ENCODE results near the gene MRPL47.
"Not testable (repeated sequence)": the region's sequence is repeated elsewhere in the genome, so short reads cannot be mapped to it uniquely, and the experiment has no call there.

The MRPL47 gene

GRCh38 chr3:179604321-179605078 is at the start of gene MRPL47, which contains the start of gene NDUFB5:
TSS of gene MRPL47 (minus strand) at chr3:179604638. CDS start at chr3:179604624, 14 bp downstream.
TSS of gene NDUFB5 (plus strand) at chr3:179604794. CDS start at chr3:179604816, 22 bp downstream.
- DNase-seq: peak; percentile 94

GRCh38 chr3:179653096-179653797 is 48.8 kb upstream of the MRPL47 start:
- peak; percentile 72 for DNase-seq

DNA sequence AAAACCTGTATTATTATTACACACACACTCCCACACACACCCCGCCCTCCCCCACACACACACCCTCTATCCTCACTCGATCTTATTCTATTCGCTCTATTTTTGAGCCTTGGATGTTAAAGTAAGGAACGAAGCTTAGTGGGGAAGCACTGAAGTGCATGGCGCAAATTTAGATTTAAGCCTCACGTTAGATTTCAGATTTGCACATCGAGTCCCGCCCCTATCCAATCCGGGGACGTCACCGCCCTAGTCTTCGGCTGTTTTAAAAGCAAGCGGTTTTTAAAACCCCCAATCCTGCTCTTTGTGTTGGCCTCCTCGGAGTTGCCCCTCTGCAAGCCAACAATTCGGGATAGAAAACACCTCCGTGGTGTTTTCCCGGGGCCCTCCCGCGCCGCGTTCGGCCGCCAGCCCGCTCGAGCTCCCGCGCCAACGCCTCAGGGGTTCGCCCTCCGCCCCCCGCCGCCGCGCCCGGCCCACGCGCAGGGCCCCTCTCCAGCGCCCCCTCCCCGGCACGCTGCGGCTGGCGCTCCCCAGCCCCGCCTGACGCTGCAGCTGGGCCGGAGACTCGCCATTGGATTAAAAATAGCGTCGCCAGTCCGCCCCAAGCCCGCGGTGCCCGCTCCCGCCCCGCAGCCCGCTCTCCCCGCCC is 48.1 kb upstream of the MRPL47 start, which contains the start of gene USP13:
Gene USP13, plus strand, starts transcription at position 594 of the 649 bp plus-strand sequence. CDS start 186 bp downstream, outside the sequence.
- DNase-seq: peak; percentile 71

DNA sequence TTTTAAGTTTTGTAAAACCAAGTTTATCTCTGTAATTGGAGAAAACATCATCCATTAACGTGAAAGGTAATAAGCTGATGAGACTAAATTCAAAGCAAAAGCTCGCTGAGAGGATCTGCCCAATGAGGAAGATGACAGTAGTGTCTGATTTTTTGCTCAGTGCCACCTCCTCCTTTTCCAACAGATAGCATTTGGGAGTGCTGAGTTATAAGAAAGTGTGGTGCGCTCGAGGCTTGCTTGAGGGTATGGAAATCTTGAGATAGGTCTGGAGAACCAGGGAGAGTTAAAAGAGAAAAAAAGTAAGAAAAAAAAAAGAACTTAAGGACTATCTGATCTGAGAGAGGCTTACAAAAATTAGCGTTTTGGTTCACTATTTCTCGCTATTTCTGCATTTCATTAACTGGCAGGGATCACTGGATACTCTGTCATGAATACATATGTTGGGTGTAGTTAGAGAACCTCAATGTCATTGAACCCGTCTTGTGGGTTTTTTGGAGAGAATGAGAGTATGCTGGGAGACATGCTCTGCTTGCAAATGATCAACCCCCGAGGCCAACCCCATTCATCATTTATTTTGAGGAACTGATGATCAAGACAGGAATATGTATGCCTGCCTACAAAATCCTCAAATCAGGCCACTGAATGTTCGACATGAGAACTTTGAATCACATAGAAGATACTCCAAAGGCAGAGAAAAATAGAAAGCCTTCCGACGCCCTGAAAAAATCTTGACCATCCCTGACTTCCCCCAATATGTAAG is 47.4 kb upstream of the MRPL47 start:
- no peak for DNase-seq

GRCh38 chr3:179646177-179646576 is 41.7 kb upstream of the MRPL47 start:
- DNase-seq: no peak

GRCh38 chr3:179643837-179644236 is 39.4 kb upstream of the MRPL47 start:
- DNase-seq: not testable (repeated sequence)

DNA sequence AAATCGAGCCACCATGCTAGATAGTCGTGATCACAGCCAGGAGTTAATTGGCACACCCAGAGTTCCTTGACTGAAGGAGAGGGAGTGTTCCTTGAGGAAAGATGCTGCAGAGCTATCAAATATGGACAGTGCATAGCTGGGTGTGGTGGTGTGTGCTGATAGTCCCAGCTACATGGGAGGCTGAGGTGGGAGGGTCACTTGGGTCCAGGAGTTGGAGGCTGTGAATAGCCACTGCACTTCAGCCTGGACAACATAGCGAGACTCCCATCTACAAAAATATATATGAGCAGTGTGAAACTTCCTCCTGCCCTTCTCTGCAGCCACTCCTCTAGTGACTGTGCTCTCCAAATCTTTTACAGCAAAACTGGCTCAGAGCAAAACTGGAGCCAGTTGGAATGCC is 38.4 kb upstream of the MRPL47 start:
- no peak for DNase-seq

GRCh38 chr3:179640469-179640868 is 36.0 kb upstream of the MRPL47 start:
- no peak for DNase-seq

GRCh38 chr3:179630753-179631451 is 26.5 kb upstream of the MRPL47 start:
- DNase-seq: no peak

GRCh38 chr3:179624451-179624850 is 20.0 kb upstream of the MRPL47 start:
- DNase-seq: no peak

GRCh38 chr3:179622023-179622422 is 17.6 kb upstream of the MRPL47 start:
- DNase-seq: no peak

DNA sequence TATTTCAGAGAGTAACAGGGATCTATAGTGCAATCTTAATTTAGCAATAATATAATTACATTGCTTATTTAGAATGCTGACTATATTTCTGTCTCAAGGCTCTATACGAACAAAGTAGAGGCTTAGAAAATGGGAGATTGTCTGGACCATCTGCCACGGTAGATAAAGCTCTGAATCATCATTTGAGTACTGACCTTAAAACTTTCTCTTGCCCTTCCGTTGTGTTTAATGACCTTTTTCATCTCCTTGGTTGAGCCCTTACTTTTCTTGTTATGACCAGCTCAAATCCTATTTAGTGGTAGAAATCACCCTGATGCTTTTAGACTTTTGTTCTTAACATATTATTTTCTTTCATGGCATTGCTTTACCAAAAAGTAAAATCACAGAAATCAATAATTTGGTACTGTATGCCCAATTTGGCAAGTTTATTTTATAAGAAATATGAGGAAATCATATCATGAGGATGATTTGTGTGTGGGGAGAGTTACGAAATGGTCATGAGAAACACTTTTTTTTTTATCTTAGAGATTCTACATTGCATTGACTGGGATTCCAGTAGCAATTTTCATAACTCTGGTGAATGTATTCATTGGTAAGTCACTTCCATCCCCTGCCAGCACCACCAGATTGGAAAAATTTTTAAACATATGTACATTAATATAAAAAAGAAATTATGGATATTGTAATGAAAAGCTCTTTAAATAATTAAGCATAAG is 11.2 kb upstream of the MRPL47 start:
- DNase-seq: no peak

DNA sequence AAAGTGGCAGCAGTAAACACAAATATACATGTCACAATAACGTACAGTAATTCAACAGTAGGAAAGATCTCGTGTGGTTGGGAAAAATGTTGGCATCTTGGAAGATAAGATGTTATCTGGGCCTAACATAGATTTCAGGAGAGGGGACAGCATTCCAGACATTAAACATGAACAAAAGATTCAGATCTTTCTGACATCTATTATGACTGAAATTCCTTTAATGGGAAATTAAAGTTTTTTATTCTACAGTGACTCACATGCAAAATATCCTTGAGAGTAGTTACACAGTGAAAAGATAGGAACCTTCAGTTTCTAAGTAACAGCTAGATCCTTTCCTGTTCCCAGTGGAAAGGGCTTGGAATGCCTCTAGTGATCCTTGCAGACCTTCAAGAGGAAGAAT is 9.4 kb upstream of the MRPL47 start:
- DNase-seq: no peak

GRCh38 chr3:179610066-179610465 is 5.6 kb upstream of the MRPL47 start:
- no peak for DNase-seq

DNA sequence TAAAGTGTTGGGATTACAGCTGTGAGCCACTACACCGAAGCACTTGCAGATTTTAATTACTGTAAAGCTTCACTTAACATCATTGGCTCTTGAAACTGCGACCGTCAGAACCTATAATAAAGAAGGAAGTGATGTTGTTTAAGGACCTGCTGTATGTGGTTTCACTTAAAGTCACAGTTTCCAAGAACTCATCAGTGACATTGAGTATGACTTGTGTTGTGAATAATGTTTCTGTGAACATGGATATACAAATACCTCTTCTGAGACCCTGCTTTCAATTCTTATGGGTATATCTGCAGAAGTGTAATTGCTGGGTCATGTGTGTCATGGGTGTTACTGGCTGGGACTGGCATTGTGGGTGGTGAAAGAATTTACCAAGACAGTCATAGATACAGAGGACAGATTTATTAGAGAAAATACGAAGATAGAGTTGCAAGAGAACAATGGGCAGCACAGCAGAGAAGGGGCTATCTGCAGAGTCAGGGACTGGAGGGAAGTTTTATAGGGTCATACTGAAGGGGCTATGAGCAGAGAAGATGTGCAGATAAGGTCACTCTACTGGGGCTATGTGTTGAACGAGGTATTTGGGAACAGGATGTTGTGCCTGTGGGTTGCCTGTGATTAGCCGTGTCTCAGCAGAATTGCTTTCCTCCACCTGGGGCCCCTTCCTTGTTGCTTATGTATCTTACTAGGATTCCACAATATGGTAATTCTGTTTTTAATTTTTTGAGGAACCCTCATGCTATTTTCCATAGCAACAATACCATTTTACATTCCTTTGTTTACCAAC is 4.7 kb upstream of the MRPL47 start:
- DNase-seq: no peak

GRCh38 chr3:179606534-179607085 is 2.2 kb upstream of the MRPL47 start:
- DNase-seq: no peak

DNA sequence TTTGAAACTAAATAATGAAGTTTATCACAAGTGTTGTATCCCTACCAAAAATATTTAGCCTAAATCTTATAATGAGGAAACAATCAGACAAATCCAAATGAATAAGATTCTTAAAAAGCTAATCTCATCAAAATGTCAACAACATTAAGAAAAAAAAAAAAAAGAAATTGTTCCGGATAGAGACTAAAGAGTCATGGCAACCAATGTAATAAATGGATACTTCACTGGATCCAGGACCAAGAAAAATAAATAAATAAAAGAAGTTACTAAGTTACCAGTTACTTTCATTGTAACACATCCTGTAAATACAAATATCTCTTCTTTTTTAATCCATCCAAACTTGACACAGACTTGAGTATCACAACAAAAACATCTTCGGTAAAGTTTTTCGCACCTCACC is 607 bp downstream of the MRPL47 start:
- no peak for DNase-seq

- no peak for DNase-seq
Measured at GRCh38 chr3:179603321-179603720, 1.1 kb downstream of the MRPL47 start.

DNA sequence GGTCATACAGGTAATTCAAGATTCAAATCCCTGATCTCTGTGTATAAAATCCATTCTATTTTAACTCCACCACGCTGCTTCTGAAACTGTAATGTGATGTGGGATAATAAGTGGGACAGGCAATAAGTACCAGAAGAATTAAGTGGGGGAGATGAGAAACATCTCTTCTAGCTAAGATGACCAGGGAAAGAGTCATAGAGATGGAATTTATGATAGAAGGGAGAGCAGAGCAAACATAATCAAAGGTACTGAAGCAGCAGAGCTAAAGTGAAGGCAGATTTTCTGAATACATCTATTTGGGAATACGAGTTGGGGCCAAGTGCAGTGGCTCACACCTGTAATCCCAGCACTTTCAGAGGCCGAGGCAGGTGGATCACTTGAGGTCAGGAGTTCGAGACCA is 4.9 kb downstream of the MRPL47 start:
- DNase-seq: no peak

GRCh38 chr3:179591313-179591712 is 13.1 kb downstream of the MRPL47 start:
- DNase-seq: no peak
